ENCODE data around the gene IBTK.
"Not testable (repeated sequence)": the region's sequence is repeated elsewhere in the genome, so short reads cannot be mapped to it uniquely, and the experiment has no call there.

The IBTK gene

DNA sequence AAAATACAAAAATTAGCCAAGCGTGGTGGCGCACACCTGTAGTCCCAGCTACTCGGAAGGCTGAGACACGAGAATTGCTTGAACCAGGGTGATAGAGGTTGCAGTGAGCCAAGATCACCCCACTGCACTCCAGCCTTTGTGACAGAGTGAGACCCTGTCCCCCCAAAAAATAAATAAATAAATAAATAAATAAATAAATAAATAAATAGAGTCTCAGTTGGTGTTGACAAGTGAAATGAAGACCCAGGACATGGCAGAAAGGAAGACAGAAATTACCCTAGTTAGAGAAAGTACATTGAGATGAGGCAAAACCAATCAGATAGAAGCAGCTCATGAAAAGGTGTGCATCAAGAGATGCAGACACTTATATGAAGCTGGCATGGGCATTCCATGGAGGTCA lies 105.0 kb downstream of the IBTK start:
- Mint-ChIP-seq H3K9me3 (no peaks in the 10 kb centered on the region), H3K36me3 (no peaks in the 10 kb centered on the region), H3K4me3 (no peak overlapping the region), H3K27me3 (no peaks in the 10 kb centered on the region), H3K27ac (no peak overlapping the region), H3K4me1 (peaks cover 6% of the 10 kb centered on the region)
- ATAC-seq (ENCODE audit: low read depth) (no peak), DNase-seq (ENCODE audit: low spot score in 2 of 2) (no peak)

DNA sequence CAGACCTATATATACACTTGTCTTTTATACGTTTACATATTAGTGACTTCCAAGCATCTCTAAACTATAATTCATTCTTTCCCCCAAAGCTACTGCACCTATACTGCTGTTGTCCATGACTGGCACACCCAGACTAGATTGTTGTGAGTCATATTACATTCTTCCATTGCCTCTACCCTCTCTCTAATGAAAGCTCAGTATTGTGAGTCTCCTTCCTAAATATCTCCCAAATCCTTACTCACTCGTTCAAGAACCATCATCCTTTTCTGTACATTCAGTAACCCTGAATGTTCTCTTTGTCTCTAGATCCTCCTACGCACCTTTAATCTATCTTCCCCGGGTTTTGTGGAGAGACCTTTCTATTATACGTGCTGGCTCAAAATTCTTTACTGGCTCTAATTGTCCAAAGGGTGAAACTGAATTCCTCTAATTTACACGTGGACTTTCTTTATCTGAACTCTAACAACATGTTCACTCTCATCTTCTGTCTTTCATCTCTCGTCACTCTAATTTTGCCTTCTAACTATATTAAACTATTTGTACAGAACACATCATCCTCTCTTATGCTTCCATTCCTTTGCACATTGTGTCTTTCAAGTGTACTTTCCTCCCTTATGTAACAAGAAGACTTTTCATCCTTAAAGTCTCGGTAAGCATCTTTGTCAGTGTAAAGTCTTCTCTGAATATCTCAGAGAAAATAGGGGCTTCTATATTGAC lies 109.3 kb downstream of the IBTK start:
- Mint-ChIP-seq H3K27me3 (peaks cover 5% of the 10 kb centered on the region), H3K4me3 (no peak overlapping the region), H3K4me1 (no peaks in the 10 kb centered on the region), H3K9me3 (no peaks in the 10 kb centered on the region), H3K36me3 (no peaks in the 10 kb centered on the region), H3K27ac (no peak overlapping the region)
- ATAC-seq (ENCODE audit: low read depth): no peak
- no peak for DNase-seq (ENCODE audit: low spot score in 2 of 2)

DNA sequence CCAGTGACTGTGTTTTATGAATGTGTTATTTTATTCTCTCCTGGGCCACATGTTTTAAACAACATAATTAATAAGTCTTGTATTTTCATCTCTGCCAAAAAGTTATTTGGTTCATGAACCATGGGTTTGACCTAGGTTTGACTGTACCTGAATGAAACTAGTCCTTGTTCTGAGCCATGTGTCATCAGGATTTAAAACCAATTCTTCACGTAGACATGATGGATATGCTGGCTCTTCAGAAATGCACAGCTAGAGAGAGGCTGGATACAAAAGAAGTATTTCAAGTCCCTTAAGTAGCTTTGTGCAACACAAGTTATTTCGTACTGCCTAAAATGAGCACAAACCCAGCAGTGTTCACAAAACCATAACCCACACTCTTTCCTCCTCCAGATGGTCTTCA lies 116.1 kb downstream of the IBTK start:
- Mint-ChIP-seq H3K9me3 (no peaks in the 10 kb centered on the region), H3K36me3 (no peaks in the 10 kb centered on the region), H3K27me3 (peaks cover 7% of the 10 kb centered on the region), H3K27ac (no peak overlapping the region), H3K4me1 (no peaks in the 10 kb centered on the region), H3K4me3 (no peak overlapping the region)
- DNase-seq (ENCODE audit: low spot score in 2 of 2): no peak
- no peak for ATAC-seq (ENCODE audit: low read depth)

DNA sequence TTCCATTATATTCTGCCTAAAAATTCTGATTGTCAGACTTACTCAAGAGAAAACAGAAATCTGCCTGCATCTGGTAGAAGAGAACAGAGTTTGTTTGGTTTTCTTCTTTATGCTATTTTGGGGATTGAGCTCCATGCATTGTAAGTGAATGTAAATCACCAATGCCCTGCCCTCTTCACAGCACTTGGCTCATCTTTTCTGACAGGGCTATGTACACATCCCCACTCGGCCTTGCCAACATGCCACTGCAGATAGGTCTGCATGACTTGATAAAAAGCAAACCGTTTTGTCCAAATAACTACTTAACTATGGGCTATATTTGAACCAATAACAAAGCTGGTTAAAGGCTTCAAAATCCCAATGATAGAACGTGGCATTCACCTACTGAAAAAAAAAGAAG lies 117.7 kb downstream of the IBTK start:
- no peaks in the 10 kb centered on the region for H3K4me1 Mint-ChIP-seq
- H3K9me3 Mint-ChIP-seq: no peaks in the 10 kb centered on the region
- ATAC-seq (ENCODE audit: low read depth): no peak
- H3K27ac Mint-ChIP-seq: no peak overlapping the region
- H3K36me3 Mint-ChIP-seq: no peaks in the 10 kb centered on the region
- H3K4me3 Mint-ChIP-seq: no peak overlapping the region
- peaks cover 7% of the 10 kb centered on the region for H3K27me3 Mint-ChIP-seq
- no peak for DNase-seq (ENCODE audit: low spot score in 2 of 2)

DNA sequence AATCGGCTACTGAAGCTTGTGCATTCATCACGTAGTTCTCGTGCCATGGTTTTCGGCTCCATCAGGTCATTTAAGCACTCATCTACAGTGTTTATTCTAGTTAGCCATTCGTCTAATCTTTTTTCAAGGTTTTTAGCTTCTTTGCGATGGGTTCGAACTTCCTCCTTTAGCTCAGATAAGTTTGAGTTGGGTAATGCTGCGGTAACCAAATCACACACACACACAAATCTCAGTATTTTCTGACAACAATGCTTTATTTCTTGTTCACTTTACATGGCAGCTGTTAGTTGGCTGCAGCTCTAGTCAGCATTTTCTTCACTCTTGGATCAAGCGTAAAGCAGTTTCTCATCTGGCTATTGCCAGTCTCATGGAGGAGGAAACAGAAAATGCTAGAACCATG lies 118.6 kb downstream of the IBTK start:
- not testable (repeated sequence) for ATAC-seq (ENCODE audit: low read depth); H3K9me3 Mint-ChIP-seq; H3K27ac Mint-ChIP-seq; H3K36me3 Mint-ChIP-seq; H3K27me3 Mint-ChIP-seq; H3K4me1 Mint-ChIP-seq; H3K4me3 Mint-ChIP-seq; DNase-seq (ENCODE audit: low spot score in 2 of 2)

DNA sequence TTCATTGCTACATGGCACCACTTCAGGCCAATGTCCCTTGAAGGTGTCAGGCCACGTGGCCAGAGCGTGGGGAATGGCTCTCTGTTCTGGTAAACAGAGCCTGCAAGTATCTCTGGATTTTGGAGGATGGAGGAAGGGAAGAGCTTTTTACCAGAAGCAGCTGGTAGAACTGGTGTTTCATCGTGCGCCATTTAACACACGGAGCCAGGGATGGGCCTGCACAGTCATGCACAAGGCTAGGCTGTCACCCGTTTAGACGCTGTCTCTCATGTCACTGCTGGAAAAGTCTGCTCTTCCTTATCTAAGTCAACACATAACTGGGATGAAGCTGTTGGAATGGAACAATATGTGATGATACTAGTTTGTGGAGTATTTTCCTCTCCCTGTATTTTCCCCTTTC lies 123.9 kb downstream of the IBTK start:
- H3K4me1 Mint-ChIP-seq: no peaks in the 10 kb centered on the region
- no peaks in the 10 kb centered on the region for H3K27me3 Mint-ChIP-seq
- H3K9me3 Mint-ChIP-seq: no peaks in the 10 kb centered on the region
- no peak overlapping the region for H3K27ac Mint-ChIP-seq
- ATAC-seq (ENCODE audit: low read depth) (no peak), DNase-seq (ENCODE audit: low spot score in 2 of 2) (no peak)
- H3K4me3 Mint-ChIP-seq: no peak overlapping the region
- H3K36me3 Mint-ChIP-seq: peaks cover 1% of the 10 kb centered on the region

Data from memory B cell (primary cell).